NCI-H1105 treated with DMSO at 0.1 percent for 48 hours (cell line): Measurements from ENCODE around the gene CHDH.

ENCODE experiments used
- DNase-seq: peaks from one replicate; lab custom pipeline; 2025; lab: John Stamatoyannopoulos, UW

The CHDH gene

DNA sequence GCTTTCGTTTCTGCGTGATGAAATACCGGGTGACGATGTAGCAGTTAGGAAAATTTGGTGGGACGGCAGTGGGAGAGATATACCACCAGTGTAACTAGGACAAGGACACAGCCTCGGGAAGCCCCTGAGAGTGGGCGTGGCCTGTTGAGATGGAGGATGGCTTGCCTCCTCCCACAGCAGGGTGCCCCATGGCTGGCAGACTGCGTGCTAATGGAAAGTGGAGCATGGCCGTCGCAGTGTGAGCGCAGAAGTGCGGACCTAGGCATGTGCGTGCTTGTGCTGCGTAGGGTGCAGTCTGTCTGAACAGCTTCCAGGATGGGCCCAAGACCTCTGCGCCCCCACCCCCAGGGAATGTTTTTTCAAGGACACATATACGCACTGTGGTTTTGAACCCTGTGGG lies 56.8 kb downstream of the CHDH start:
- no peak for DNase-seq

DNA sequence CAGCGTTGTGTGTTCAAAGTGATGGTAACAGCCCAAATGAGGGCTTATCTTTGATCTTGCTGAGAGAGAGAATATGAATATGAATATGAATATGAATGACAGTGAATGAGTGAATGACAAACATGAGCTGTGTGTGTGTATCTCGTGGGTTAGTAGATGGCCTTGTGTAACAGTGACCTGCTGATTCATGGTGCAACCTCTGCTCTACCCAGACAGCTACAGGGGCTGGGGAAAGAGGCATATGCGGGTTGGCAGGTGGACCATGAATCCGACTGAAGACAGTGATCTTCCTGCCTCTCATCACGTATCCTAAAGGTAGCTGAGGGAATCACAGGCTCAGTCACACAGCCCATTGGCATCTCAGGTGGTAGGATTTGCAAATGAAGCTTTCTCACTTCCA lies 58.2 kb downstream of the CHDH start:
- DNase-seq = no peak

DNA sequence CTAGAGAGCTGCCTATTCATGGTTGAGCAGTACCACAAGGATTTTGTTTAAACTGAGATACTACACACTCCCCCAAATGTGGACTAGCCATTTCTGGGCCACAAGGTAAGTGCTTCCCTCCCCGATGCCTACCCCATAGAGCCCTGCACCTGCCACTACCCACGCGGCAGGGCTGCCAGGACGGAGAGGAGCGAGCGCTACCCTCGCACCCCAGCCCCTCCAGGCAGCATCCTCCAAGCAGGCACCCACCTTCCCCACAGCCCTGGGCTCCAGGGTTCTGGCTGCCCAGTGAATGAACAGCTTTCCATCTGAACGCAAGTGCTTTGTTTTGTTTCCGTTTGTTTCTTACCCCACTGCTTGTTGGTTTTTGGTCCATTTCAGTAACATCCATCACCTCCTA lies 59.2 kb downstream of the CHDH start:
- DNase-seq = no peak

DNA sequence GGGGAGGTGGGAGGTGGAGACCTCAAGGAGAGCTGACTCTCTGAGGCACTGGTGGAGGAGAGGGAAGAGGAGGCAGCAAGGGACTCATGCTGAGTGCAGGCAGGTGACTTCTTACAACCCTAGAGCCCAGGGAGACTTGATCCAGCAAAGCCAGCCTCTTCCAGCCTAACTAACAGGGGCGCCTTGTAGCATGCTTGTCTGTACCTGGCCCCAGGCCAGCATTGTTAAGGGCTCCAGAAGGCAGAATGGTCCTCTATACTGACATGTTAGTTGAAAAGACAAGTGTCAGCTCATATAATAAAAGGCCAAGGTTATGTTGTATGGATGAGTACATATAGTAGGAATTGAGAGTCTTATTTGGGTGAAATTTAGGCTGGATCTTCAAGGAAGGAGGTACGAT lies 65.4 kb downstream of the CHDH start:
- no peak for DNase-seq

DNA sequence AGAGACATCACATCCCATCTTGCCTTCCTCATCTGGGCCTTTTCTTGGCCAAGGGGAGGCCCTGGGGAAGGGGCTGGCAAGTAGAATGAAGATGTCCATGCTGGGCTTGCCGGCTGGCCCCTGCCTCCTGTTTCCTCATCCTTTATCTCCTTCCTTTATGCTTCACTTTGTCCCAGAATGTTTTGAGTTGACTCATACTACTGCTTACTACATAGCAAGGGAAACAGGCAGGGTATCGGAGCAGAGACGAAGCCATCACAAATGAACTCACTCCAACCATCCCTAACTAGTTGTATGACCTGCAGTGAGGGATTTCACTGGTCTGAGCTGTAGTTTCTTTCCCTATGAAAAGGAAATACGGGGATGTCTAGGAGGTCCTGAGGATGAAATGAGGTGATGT lies 66.0 kb downstream of the CHDH start:
- no peak for DNase-seq

DNA sequence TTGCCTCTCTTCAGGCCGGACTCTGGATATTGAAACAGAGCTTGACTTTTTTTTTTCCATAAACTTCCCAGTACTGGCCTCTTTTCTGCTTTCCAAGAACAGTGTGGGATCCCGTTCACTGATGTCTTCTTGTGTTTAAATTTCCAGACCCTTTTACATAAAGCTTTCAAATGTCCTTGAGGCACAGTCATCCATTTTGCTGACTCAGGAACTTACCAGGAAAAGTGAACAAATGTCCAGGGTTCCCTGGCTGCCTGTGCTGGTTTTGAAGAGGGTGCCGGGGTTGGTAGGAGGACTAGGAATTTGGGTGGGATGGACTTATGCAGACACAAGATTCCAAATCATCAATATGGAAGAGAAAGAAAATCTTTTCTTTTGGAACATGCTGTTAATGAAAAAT lies 68.1 kb downstream of the CHDH start:
- no peak for DNase-seq

DNA sequence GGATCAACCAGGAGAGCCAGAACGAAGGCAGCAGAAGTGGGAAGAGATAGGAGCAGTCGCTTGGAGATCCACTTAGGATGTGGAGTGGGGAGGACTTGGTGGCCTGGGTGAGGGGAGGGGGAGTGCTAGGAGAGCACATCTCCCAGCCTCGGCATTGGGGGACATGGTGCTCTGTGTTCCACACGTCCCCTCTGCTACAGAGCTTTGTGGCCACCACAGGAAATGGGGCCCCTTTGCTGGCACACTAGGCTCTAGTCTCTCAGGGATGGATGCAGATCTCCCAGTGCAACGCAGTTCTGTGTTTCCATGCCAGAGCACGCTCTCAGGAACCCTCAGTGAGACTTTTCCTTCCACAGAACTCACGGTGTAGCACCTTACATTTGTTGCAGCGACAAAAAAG lies 68.8 kb downstream of the CHDH start:
- no peak for DNase-seq

DNA sequence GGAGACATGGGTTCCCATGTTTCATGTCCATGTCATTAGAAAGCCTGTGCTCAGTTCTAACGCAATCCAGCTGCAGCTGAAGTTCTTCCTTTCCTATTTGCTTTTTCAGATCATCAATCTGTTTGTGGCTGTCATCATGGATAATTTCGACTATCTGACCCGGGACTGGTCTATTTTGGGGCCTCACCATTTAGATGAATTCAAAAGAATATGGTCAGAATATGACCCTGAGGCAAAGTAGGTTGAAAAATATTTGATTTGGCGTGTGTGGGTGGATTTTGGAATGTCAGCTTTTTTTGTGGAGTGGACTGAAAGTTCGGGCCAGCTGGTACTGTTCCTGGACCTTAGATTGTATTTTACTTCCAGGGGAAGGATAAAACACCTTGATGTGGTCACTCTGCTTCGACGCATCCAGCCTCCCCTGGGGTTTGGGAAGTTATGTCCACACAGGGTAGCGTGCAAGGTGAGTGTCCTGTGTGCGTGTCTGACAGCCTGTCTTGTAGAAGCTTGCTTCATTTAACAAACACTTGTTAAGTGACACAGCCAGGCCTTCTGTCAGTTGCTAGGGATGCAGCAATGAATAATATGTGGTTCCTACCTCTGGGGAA lies 69.6 kb downstream of the CHDH start:
- DNase-seq = no peak

DNA sequence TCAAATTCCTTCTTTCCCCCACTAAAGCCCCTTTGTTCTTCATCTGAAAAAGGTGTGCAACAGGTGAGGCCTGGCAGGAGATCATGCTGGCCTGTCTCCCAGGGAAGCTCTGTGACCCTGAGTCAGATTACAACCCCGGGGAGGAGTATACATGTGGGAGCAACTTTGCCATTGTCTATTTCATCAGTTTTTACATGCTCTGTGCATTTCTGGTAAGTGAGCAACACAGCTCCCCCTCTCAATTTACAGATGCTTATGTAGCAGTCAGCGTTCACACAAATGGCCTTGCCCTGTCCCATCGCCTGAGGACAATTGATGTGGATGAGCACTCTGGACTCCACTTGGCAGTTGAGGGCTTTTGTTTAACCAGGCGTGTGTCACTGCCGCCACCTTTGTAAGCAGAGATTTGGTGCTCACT lies 70.4 kb downstream of the CHDH start:
- no peak for DNase-seq

DNA sequence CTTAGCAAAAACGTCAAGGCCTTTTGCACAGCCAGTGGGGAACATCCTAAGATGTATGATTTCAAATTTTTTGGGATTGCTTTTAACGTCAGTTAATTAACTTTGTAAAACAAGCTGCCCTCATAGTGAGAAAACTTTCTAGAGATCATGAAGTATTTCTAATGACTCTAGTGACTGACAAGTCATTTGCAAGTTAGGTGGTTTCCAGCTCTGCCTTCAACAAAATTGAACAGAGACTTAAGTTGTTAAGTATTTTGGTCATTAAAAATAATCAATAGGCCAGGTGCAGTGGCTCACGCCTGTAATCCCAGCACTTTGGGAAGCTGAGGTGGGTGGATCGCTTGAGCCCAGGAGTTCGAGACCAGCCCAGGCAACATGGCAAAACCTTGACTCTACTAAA lies 71.2 kb downstream of the CHDH start:
- DNase-seq = no peak

DNA sequence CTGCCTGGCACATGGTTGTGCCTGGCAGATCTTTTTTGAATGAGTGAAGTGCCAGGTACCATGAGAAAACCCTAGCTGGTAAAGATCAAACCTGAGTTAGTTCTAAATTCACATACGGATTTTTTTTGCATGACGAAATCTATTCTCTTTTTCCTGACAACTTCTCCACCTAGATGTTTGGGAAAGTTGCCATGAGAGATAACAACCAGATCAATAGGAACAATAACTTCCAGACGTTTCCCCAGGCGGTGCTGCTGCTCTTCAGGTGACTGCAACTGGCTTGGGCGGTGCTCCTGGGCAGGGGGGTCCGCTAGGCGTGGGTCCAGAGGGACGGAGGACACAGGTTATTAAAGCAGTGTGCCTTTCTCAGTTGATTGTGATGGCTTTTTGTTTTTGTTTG lies 71.8 kb downstream of the CHDH start:
- no peak for DNase-seq

DNA sequence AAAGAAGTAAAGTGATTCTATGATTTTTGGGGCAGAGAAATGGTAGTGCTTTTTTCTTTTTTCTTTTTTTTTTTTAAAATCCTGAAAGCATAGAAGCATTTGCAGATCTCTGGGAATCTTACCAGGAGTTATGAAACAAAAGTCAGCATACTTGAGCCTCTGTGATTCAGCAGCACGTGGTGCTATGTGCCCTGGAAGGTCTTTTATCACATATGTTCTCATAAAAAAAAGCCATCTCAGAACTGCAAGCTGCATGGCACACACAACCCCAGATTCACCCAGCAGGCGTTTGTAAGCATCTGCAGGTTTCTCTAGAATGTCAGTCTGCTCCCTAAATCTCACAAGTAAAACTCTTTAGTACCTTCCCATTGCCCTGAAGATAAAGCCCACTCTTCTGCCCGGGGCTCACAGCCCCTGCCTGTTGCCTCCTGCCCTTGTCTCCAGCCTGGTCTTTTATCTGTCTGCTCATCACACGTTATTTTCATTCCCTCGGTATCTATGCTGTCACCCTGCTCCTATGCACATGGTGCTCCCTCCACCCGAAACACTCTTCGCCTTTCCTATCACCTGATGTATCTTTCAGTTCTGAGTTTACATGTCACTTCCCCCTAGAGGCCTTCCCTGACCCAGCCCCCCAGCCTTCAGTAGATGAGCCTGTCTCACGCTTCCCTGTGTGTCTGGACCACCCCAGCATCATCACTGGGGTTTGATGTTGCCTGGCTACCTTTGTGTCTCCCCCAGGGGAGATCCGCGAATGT lies 72.4 kb downstream of the CHDH start:
- DNase-seq = no peak

DNA sequence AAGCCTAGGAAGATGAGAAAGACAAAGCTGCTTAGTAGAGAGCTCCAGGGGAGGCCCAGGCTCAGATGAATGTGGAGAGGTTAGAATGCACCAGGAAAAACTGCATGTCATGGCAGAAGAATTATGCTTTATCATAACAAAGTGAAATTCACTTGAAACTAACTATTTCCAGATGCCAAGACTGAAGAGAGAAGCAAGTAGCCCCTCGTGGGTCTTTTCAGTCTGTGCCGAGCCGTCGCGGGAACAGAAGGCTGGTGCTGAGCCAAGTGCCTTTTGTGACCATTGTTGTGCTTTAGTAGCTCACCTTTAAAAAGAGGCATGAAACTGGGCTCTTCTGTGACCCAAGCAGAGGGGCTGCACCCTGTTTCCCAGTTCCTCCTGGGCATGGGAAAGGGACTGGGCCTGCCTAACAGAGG lies 73.2 kb downstream of the CHDH start:
- DNase-seq = no peak

DNA sequence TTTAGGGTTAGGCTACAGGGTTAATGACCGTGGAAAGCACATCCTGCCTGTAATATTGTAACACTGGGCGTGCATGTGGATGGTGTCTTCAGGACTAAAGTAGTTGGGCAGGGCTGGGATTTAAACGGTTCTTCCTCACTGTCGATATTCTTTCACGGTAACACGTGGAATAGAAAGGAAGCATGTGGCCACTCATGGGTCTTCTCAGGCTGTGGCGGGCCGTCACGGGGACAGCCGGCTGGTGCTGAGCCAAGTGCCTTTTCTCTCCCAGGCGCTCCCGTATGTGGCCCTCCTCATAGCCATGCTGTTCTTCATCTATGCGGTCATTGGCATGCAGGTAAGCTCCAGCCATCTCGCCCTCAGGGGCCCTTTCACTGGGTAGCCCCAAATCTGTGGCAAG lies 73.7 kb downstream of the CHDH start:
- DNase-seq = no peak

DNA sequence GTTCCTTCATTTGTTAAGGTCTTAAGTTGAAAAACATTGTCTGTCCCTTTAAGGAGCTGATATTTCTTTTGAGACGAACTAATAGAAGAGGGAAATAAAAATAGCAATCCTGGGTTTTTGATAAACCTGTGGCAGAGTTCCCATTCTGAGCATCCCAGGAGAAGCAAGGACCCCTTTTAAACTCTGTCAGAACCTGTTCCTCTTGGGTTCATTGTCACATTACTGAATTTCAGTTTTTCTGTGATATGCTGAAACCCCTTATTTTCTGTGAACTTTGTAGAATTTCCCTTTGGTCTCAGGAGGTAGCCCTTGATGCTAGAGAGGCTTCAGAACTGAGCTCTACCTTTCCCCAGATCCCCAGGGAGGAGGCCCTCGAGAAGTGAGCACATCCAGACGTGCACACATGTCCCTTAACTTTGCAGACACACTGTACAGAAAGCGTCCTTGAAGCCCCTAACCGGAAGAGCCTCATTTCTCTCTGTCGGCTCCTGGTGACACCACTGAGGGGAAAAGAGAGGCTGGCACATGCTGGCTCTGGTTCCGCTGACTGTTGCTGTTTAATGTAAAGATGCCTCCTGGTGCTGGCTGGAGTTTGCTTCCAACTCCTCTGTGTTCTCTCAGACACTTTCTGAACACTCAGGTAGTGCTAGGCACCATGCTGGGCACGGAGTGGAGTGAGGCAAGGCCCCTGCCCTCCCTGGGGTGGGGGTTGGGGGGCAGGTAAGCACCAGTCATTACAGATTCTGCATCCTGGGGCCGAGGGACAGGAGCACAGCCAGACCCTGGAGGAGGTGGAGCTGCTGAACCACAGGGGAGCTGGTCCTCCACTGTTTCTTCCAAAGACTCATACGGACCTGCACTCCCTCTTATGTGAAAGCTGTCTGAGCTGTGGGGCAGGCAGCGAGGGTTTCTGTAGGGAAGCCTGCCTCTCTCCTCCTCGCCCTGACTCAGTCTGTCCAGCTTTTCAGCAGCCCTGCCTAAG lies 77.5 kb downstream of the CHDH start:
- no peak for DNase-seq

DNA sequence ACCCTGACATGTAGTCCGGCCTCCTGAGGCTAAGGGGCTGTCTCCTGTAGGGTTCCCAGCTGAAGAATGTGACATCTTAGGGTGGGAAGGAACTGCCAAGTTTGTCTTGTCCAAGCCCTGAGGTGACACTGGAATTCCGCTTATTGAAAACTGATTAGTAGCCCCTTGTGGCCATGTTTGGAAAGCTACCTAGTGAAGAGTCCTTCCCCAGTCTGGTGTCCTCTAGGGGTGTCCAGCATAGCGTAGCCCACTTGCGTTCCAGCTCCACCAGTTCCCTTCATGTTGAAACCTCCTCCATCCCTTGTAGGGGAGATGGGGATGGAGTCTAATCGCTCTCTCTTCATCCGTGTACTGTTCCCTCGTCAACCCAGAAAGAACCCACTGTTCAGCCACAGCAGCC lies 79.5 kb downstream of the CHDH start:
- DNase-seq = no peak

DNA sequence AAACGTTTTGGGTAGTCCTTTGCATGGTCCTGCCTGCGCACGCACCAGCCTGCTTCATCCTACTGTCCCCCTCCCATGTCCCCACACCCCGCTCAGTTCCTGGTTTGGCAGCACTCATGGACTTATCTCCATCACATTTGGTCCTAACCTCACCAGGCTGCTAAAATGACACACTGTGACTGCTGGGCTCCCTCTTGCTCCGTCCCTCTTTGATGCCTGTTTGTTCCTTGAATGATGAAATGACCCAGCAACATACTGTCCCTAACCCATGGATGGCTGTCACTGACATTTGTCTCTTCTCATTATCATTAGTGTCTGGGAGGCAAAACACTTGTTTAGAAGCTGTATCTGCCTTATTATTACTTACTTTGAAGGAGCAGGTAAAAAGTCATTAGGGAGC lies 80.5 kb downstream of the CHDH start:
- DNase-seq = no peak

DNA sequence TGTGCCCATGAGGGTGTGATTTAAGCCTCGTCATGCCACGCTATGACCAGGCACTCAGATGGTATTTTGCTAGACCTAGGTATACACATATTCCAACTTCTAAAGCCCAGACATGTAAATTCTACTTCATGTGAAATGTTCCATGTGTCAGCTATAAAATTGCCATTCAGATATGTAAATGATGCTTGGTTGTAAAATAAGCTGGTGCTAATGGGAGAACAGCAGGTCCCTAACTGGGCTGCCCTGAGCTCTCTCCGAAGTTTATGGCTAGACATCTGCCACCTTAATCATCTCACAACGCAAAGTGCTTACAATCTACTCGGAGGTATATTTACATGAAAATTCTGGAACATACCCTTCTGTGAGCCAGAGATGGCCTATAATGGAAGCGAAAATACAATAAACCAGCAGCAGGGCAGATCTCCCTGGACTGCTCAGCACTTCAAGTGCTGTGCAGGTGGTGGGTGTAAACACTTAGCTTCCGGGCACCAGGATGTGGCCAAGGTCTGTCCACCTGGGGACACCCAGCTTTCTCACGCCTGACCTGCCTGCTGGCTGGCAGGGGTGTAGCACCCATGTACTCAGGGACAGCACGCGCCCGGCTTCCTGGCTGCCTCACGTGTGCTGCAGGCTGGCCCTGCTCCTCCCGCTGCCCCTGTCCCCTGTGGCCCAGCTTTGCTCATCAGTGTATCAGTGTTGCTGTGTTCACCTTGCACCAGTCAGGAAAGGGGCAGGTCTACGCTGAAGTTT lies 82.0 kb downstream of the CHDH start:
- no peak for DNase-seq

DNA sequence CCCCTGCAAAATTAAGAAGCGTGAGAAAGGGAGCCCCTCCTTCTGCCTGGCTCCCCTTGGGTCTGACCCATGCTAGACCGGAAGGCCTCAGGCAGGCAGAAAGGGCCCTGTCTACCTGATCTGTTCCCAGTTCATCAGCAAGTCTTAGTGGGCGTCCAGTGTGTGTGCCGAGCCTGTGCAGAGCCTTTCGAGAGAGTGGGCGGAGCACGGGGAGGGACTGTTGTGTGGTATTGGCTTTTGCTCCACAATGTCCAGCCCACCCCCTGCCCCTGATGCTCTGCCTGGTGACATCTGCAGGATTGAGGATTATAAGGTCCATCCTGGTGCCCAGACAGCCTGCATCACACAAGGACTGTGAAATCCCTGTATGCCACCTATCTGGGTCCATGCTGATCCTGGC lies 82.9 kb downstream of the CHDH start:
- DNase-seq = no peak
